Fibroblast of mammary gland (primary cell): ENCODE results near the gene MCRIP2.

Experiments
- DNase-seq: peaks from one replicate; pipeline ENCODE4 v3.0.0-alpha.2; 2010; ENCODE audit warnings: low read depth
- H3K4me3 ChIP-seq: 2 replicates; pipeline ENCODE4 v1.5.1; 2011; ENCODE audit warnings: low read depth, mild to moderate bottlenecking, low read length, moderate library complexity; ENCODE audit not compliant: control insufficient read depth
- TF ChIP-seq, protein P1 (sequence below): conservative IDR thresholded peaks from 2 replicates; pipeline ENCODE4 v1.5.1; 2011; ENCODE audit warnings: low read depth, low read length, inconsistent platforms; ENCODE audit not compliant: control insufficient read depth, insufficient read depth

Gene MCRIP2

GRCh38 chr16:606656-607307 lies 34.8 kb upstream of the MCRIP2 start:
- TF ChIP-seq, protein P1, sequence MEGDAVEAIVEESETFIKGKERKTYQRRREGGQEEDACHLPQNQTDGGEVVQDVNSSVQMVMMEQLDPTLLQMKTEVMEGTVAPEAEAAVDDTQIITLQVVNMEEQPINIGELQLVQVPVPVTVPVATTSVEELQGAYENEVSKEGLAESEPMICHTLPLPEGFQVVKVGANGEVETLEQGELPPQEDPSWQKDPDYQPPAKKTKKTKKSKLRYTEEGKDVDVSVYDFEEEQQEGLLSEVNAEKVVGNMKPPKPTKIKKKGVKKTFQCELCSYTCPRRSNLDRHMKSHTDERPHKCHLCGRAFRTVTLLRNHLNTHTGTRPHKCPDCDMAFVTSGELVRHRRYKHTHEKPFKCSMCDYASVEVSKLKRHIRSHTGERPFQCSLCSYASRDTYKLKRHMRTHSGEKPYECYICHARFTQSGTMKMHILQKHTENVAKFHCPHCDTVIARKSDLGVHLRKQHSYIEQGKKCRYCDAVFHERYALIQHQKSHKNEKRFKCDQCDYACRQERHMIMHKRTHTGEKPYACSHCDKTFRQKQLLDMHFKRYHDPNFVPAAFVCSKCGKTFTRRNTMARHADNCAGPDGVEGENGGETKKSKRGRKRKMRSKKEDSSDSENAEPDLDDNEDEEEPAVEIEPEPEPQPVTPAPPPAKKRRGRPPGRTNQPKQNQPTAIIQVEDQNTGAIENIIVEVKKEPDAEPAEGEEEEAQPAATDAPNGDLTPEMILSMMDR: no peak
- no peak for DNase-seq
- H3K4me3 ChIP-seq: no peak overlapping the region

DNA sequence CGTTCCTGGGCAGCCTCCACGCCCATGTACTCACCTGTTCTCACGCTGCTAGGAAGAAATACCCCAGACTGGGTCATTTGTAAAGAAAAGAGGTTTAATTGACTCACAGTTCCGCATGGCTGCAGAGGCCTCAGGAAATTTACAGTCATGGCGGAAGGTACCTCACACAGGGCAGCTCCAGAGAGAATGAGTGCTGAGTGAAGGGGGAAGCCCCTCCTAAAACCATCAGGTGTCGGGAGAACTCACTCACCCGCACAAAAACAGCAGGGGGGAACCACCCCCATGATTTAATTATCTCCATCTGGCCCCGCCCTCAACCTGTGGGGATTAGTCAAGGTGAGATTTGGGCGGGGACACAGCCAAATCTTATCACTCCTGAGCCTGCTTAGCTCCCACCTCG lies 33.6 kb upstream of the MCRIP2 start:
- DNase-seq: no peak
- TF ChIP-seq, protein P1: no peak
- H3K4me3 ChIP-seq: no peak overlapping the region

- no peak for DNase-seq
- TF ChIP-seq, protein P1: no peak
- no peak overlapping the region for H3K4me3 ChIP-seq
Measured at GRCh38 chr16:609316-609715, 32.3 kb upstream of the MCRIP2 start.

DNA sequence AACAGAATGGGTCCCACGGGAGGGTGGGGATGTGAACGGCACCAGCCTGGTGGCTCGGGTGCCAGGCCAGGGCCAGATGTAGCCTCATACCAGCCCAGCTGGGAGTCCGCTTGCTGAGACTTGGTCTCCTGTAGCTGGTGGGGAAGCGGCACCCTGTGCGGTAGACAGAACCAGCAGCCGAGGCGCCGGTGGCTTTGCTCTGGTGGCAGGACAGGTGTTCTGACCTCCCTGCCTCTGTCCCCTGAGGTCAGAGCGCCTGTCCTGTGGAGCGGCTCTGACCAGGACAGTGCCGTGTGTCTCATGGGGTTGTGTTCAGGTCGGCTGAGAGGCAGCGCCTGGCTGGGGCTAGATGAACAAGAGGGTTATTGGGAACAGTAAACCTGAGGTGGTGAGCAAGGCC lies 31.6 kb upstream of the MCRIP2 start:
- DNase-seq: no peak
- no peak overlapping the region for H3K4me3 ChIP-seq
- TF ChIP-seq, protein P1: no peak

DNA sequence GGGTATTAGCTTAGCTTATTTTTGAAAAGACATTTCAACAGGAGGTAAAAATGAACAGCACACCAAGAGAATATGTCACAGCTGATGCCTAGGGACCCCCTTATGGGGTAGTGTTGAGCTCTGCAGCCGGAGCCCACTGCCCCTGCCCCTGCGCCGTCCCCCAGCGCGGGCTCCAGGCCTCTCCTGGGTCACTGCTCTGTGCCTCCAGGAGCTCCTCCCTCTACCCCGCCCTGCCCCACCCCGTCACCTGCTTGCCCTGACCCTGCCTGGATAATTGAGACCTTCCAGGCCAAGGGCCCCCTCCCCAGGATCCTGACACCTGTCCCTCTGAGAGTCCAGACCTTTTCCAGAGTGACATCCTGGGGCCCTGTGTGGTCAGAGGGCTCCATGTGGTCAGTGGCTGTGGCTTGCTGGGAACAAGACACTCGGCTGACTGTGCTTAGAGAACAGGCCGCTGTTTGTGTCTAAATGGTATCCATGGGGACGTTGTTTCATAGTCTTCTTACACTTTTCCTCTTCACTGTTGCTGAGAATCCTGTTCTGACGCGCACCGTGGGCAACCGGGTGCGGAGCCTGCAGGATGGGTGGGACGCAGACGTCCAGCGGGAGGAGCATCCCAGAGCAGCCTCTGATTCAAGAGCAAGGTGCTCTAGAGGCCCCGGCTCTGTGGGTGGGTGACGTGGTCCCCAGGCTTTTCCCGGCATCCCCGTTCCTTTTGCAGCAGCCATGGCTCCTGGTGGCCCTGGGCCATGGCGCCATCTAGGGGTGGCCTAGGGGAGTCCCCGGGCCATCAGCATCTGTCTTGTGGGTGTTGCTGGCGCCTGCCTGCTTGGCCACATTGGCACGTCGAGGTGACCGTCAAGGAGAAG lies 30.9 kb upstream of the MCRIP2 start:
- no peak overlapping the region for H3K4me3 ChIP-seq
- peak; percentile 63 for DNase-seq
- TF ChIP-seq, protein P1: peak; percentile 49

DNA sequence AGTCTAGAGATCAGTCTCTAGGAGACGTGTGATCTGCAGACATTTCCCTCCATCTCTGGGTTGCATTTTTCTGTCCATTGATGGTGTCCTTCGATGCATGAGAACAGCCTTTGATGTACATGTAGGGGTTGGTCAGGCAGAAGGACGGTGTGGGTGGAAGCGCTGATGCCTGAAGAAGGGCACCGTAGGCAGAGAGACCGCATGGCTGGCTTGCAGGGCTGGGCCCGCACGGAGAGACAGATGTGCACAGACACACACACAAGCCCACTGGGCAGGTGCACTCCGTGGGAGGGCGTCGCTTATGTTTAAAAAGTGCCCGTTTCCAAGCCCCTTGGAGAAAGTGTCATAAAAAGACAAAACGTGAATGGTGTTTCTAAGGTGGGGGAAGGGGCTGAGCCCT lies 26.5 kb upstream of the MCRIP2 start:
- TF ChIP-seq, protein P1: no peak
- DNase-seq: no peak
- H3K4me3 ChIP-seq: no peak overlapping the region
